H9 (cell line): ENCODE measurements around the gene ASIC1. TPM values are rescaled to one million over a fixed set of nuclear protein-coding genes. Genes with fewer than 3 reads are reported as not detected.

ENCODE experiments used
- DNase-seq: peaks from one replicate; pipeline ENCODE4 v3.0.0-alpha.2; 2017
- H2AFZ ChIP-seq: one replicate; pipeline ENCODE4 v1.6.1; 2013; ENCODE audit warnings: mild to moderate bottlenecking, low read length, control low read depth, moderate library complexity
- H2AK5ac ChIP-seq: 2 replicates; pipeline ENCODE4 v1.6.1; 2013; ENCODE audit warnings: low read length, control low read depth, mixed read lengths; ENCODE audit not compliant: insufficient read length
- H2BK120ac ChIP-seq: one replicate; pipeline ENCODE4 v1.6.1; 2013; ENCODE audit warnings: low read depth, mild to moderate bottlenecking, low read length, control low read depth, inconsistent platforms; ENCODE audit not compliant: poor library complexity, severe bottlenecking
- H2BK12ac ChIP-seq: 2 replicates; pipeline ENCODE4 v1.6.1; 2013; ENCODE audit warnings: low read length, control low read depth, mixed read lengths, low read depth; ENCODE audit not compliant: insufficient read length
- H2BK15ac ChIP-seq: 2 replicates; pipeline ENCODE4 v1.6.1; 2013; ENCODE audit warnings: low read depth, low read length, control low read depth
- H2BK20ac ChIP-seq: one replicate; pipeline ENCODE4 v1.6.1; 2013; ENCODE audit warnings: low read depth, mild to moderate bottlenecking, low read length, control low read depth, inconsistent platforms; ENCODE audit not compliant: poor library complexity, severe bottlenecking
- H2BK5ac ChIP-seq: 2 replicates; pipeline ENCODE4 v1.6.1; 2013; ENCODE audit warnings: low read length, control low read depth, mixed read lengths; ENCODE audit not compliant: insufficient read length
- H3K14ac ChIP-seq: 2 replicates; pipeline ENCODE4 v1.6.1; 2013; ENCODE audit warnings: low read length, control low read depth; ENCODE audit not compliant: insufficient read depth
- H3K18ac ChIP-seq: 2 replicates; pipeline ENCODE4 v1.6.1; 2013; ENCODE audit warnings: low read depth, mild to moderate bottlenecking, mixed read lengths, low read length, control low read depth; ENCODE audit not compliant: insufficient read length
- H3K23ac ChIP-seq: 2 replicates; pipeline ENCODE4 v1.6.1; 2013; ENCODE audit warnings: low read length, control low read depth, mixed read lengths, low read depth; ENCODE audit not compliant: insufficient read length
- H3K23me2 ChIP-seq: 2 replicates; pipeline ENCODE4 v1.6.1; 2013; ENCODE audit warnings: low read depth, mild to moderate bottlenecking, mixed read lengths, low read length, control low read depth; ENCODE audit not compliant: insufficient read length, poor library complexity, severe bottlenecking
- H3K27ac ChIP-seq: 2 replicates; pipeline ENCODE4 v1.5.1; 2013; ENCODE audit warnings: low read length, control low read depth, mixed read lengths, low read depth; ENCODE audit not compliant: insufficient read length
- H3K27me3 ChIP-seq: 2 replicates; pipeline ENCODE4 v1.6.1; 2013; ENCODE audit warnings: low read length, control low read depth, inconsistent platforms; ENCODE audit not compliant: insufficient read depth
- H3K4ac ChIP-seq: 2 replicates; pipeline ENCODE4 v1.6.1; 2013; ENCODE audit warnings: low read depth, mild to moderate bottlenecking, control low read depth, inconsistent platforms, low read length, moderate library complexity
- H3K4me1 ChIP-seq: 2 replicates; pipeline ENCODE4 v1.6.1; 2013; ENCODE audit warnings: low read length, control low read depth, inconsistent platforms; ENCODE audit not compliant: insufficient read depth
- H3K4me2 ChIP-seq: 2 replicates; pipeline ENCODE4 v1.6.1; 2013; ENCODE audit warnings: low read length, control low read depth, mixed read lengths; ENCODE audit not compliant: insufficient read length, insufficient read depth
- H3K56ac ChIP-seq: 2 replicates; pipeline ENCODE4 v1.6.1; 2013; ENCODE audit warnings: low read depth, mild to moderate bottlenecking, mixed read lengths, low read length, control low read depth; ENCODE audit not compliant: insufficient read length
- H3K79me1 ChIP-seq: 2 replicates; pipeline ENCODE4 v1.6.1; 2013; ENCODE audit warnings: low read depth, mild to moderate bottlenecking, moderate library complexity, low read length, control low read depth, inconsistent platforms; ENCODE audit not compliant: insufficient read depth, poor library complexity, severe bottlenecking
- H3K79me2 ChIP-seq: 2 replicates; pipeline ENCODE4 v1.6.1; 2013; ENCODE audit warnings: low read length, control low read depth, inconsistent platforms; ENCODE audit not compliant: insufficient read depth
- H3K9ac ChIP-seq: 2 replicates; pipeline ENCODE4 v1.6.1; 2013; ENCODE audit warnings: low read length, control low read depth, mixed read lengths; ENCODE audit not compliant: insufficient read length; ENCODE audit errors: extremely low read depth
- H3K9me3 ChIP-seq: one replicate; pipeline ENCODE4 v1.6.1; 2013; ENCODE audit warnings: low read depth, low read length, inconsistent platforms; ENCODE audit not compliant: control insufficient read depth
- H3T11ph ChIP-seq: one replicate; pipeline ENCODE4 v1.6.1; 2013; ENCODE audit warnings: mild to moderate bottlenecking, low read length, control low read depth, inconsistent platforms
- H4K20me1 ChIP-seq: one replicate; pipeline ENCODE4 v1.6.1; 2013; ENCODE audit not compliant: control insufficient read depth, insufficient read length, insufficient read depth
- H4K5ac ChIP-seq: 2 replicates; pipeline ENCODE4 v1.6.1; 2013; ENCODE audit warnings: low read depth, mild to moderate bottlenecking, mixed read lengths, low read length, control low read depth; ENCODE audit not compliant: insufficient read length
- H4K8ac ChIP-seq: replicated peaks from 2 replicates; pipeline ENCODE4 v1.6.1; 2013; ENCODE audit warnings: low read length, control low read depth, mixed read lengths, low read depth; ENCODE audit not compliant: insufficient read length
- H4K91ac ChIP-seq: 2 replicates; pipeline ENCODE4 v1.6.1; 2013; ENCODE audit warnings: low read depth, mild to moderate bottlenecking, moderate library complexity, mixed read lengths, low read length, control low read depth; ENCODE audit not compliant: insufficient read length
- H3K27ac Mint-ChIP-seq, 3 experiments: 2 replicates in 2 of 3; 3 replicates in 1 of 3; pipeline ENCODE4 v1.8.0; 2020 to 2021; ENCODE audit warnings: mixed read lengths in 3 of 3, mild to moderate bottlenecking in 1 of 3, moderate library complexity in 1 of 3
- H3K27me3 Mint-ChIP-seq: 2 replicates; pipeline ENCODE4 v1.8.0; 2021; ENCODE audit warnings: low read depth, mild to moderate bottlenecking, moderate library complexity, mixed read lengths
- H3K36me3 Mint-ChIP-seq, 3 experiments: 2 replicates in 2 of 3; 3 replicates in 1 of 3; pipeline ENCODE4 v1.8.0; 2020 to 2021; ENCODE audit warnings: low read depth in 3 of 3, mixed read lengths in 3 of 3; ENCODE audit not compliant: insufficient read depth in 1 of 3
- H3K4me1 Mint-ChIP-seq, 2 experiments: 2 replicates each; pipeline ENCODE4 v1.8.0; 2020; ENCODE audit warnings: mixed read lengths in 2 of 2
- H3K4me3 Mint-ChIP-seq, 2 experiments: 2 replicates in 1 of 2; 3 replicates in 1 of 2; pipeline ENCODE4 v1.8.0; 2020 to 2021; ENCODE audit warnings: mild to moderate bottlenecking in 2 of 2, mixed read lengths in 2 of 2, moderate library complexity in 1 of 2
- H3K9me3 Mint-ChIP-seq, 2 experiments: 2 replicates in 1 of 2; 3 replicates in 1 of 2; pipeline ENCODE4 v1.8.0; 2020; ENCODE audit warnings: mild to moderate bottlenecking in 2 of 2, mixed read lengths in 2 of 2, moderate library complexity in 1 of 2
- WGBS: extraction: QIAGEN DNeasy Blood & Tissue Kit; methylation state at CpG from one replicate; pipeline ENCODE4 v1.1.7; 2013; ENCODE audit warnings: missing lambda C conversion rate, low lambda C conversion rate, mixed read lengths; ENCODE audit not compliant: insufficient read length; ENCODE audit errors: extremely low coverage; 5-methylcytosine and 5-hydroxymethylcytosine counted together
- total RNA-seq: library from RNA; stranded (reverse); gene quantifications from 2 replicates; pipeline ENCODE4 v1.2.1, GENCODE V29; 2021
- TF ChIP-seq, protein P1 (sequence below): fragments of 200-600 bp; sonication (generic); conservative IDR thresholded peaks from 3 replicates; pipeline ENCODE4 v1.8.0; 2021; ENCODE audit warnings: antibody characterized with exemption, mild to moderate bottlenecking

Gene ASIC1
- total RNA-seq, 1 experiment from 2014 or later, result 3.9 TPM

DNA sequence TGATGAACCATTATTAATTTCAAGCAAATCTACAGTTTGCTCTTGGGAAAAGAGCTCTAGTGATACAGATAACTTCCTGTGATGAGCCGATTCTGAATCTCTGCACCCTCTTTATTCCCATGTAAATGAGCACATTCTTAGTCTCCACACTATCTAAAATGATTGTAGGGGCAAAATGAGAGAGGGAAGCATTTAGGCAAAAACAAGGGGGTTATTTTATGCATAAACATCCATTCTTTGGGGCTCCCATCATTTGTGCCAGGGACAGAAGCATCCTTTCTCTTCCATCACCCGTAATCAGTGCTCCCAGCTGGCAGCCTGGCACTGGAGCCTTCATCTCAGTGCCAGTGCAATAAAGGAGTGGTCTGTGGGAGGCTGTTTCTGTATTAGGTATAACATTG is 44.7 kb downstream of the ASIC1 start:
- Histone ChIP-seq H3K27ac (no peak overlapping the region), H3K18ac (no peak overlapping the region), H3K4me1 (no peaks in the 10 kb centered on the region; the same call in 1 of the 2 replicates), H3K9ac (no peak overlapping the region), H3K56ac (no peak overlapping the region), H4K91ac (no peak overlapping the region), H3K14ac (no peak overlapping the region), H2BK20ac (no peak overlapping the region), H3K79me1 (no peaks in the 10 kb centered on the region), H3K23me2 (no peaks in the 10 kb centered on the region), H3K4ac (no peak overlapping the region), H3K27me3 (no peaks in the 10 kb centered on the region), H4K5ac (no peak overlapping the region), H3K9me3 (no peaks in the 10 kb centered on the region), H4K8ac (no peak overlapping the region), H3K23ac (no peak overlapping the region), H2AFZ (no peak overlapping the region), H3K79me2 (no peaks in the 10 kb centered on the region), H4K20me1 (no peaks in the 10 kb centered on the region), H2BK12ac (no peak overlapping the region), H2BK120ac (no peak overlapping the region), H3K4me2 (no peak overlapping the region), H2BK5ac (no peak overlapping the region), H2AK5ac (no peak overlapping the region), H3T11ph (no peak overlapping the region), H2BK15ac (no peak overlapping the region)
- DNase-seq, result no peak
- TF ChIP-seq, protein P1, sequence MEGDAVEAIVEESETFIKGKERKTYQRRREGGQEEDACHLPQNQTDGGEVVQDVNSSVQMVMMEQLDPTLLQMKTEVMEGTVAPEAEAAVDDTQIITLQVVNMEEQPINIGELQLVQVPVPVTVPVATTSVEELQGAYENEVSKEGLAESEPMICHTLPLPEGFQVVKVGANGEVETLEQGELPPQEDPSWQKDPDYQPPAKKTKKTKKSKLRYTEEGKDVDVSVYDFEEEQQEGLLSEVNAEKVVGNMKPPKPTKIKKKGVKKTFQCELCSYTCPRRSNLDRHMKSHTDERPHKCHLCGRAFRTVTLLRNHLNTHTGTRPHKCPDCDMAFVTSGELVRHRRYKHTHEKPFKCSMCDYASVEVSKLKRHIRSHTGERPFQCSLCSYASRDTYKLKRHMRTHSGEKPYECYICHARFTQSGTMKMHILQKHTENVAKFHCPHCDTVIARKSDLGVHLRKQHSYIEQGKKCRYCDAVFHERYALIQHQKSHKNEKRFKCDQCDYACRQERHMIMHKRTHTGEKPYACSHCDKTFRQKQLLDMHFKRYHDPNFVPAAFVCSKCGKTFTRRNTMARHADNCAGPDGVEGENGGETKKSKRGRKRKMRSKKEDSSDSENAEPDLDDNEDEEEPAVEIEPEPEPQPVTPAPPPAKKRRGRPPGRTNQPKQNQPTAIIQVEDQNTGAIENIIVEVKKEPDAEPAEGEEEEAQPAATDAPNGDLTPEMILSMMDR, result no peak
- Mint-ChIP-seq H3K27ac (peak overlapping the region in 1 of 3 experiments; percentile 10; a peak in 1 of 7 replicates), H3K4me1 (peaks cover 45 to 48% of the 10 kb centered on the region in 2 experiments), H3K9me3 (no peaks in the 10 kb centered on the region), H3K27me3 (peaks cover 4% of the 10 kb centered on the region), H3K36me3 (peaks cover 25 to 49% (median 43%) of the 10 kb centered on the region in 3 experiments; a peak in 6 of 7 replicates), H3K4me3 (no peak overlapping the region)
- whole genome bisulfite sequencing, result no CpG with 5 or more reads among the region's 2 CpGs
